GM23338 (cell line): ENCODE data around the gene MTERF4. TPM values are rescaled to one million over a fixed set of nuclear protein-coding genes. Genes with fewer than 3 reads are reported as not detected.

Experiments used
- CREB1 ChIP-seq: fragments of 250-450 bp; sonication (Bioruptor Pico); IDR thresholded peaks from 2 replicates; pipeline ENCODE4 v1.5.0; 2020; ENCODE audit warnings: low read depth, mild to moderate bottlenecking, moderate library complexity
- POLR2AphosphoS5 ChIP-seq: IDR thresholded peaks from 2 replicates; pipeline ENCODE4 v1.6.1; 2016; ENCODE audit warnings: antibody characterized with exemption, low read depth
- ZNF114 ChIP-seq: fragments of 250-450 bp; sonication (Bioruptor Pico); IDR thresholded peaks from 2 replicates; pipeline ENCODE4 v1.5.0; 2020; ENCODE audit warnings: mild to moderate bottlenecking, moderate library complexity
- ZNF331 ChIP-seq: fragments of 250-450 bp; sonication (Bioruptor Pico); IDR thresholded peaks from 2 replicates; pipeline ENCODE4 v1.5.0; 2020; ENCODE audit warnings: low read depth, mild to moderate bottlenecking, moderate library complexity
- polyA plus RNA-seq: library from polyadenylated mRNA; unstranded; fragments of >200 nt; fragmentation: Nextera tagmentation; extraction: Ambion mirVana; gene quantifications from 2 replicates; pipeline ENCODE4 v1.2.1, GENCODE V29; 2016
- total RNA-seq: library from RNA; depleted of rRNA; stranded (reverse); fragments of >200 nt; shearing (Covaris generic); gene quantifications from 2 replicates; pipeline ENCODE4 v1.2.3, GENCODE V29; 2014
- TF ChIP-seq, protein P1 (sequence below): IDR thresholded peaks from one replicate; pipeline ENCODE4 v1.6.1; 2018; ENCODE audit warnings: antibody characterized with exemption; ENCODE audit not compliant: unreplicated experiment
- TF ChIP-seq, protein P2 (sequence below): fragments of 250-450 bp; sonication (Bioruptor Pico); IDR thresholded peaks from 2 replicates; pipeline ENCODE4 v1.5.0; 2020; ENCODE audit warnings: mild to moderate bottlenecking, moderate library complexity

The MTERF4 gene
- total and polyA plus RNA-seq, 2 experiments from 2014 or later: 15.3 to 63.6 TPM

DNA sequence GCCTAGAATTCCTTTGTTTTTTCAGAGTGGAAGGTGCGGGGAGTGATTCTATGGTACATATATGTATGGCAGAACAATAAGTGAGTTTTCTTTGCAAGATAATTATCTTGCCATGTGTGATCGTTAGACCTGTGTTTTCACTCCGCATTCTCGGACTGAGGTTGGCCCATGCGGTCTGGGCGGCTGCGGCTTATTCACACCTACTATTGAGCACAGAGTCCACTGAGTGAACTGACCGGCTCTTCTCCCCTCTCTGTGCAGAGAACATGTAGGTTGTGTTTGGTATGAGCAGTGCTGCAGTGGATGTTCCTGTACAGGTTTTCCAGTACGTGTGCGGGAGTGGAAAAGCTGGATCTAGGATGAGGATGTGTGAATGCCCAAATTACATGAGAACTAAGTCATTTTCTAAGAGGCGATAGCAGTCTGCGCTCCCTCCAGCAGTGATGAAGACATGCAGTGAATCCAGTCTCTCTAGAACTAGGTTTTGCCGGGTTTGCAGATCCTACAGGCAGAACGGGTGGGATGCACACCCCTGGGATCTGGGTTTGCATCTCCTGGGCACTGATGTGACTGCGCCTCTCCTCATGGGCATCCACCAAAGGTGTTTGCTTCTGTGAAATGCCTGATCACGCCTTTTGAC, 27.1 kb downstream of the MTERF4 start (continued):
- TF ChIP-seq, protein P1, sequence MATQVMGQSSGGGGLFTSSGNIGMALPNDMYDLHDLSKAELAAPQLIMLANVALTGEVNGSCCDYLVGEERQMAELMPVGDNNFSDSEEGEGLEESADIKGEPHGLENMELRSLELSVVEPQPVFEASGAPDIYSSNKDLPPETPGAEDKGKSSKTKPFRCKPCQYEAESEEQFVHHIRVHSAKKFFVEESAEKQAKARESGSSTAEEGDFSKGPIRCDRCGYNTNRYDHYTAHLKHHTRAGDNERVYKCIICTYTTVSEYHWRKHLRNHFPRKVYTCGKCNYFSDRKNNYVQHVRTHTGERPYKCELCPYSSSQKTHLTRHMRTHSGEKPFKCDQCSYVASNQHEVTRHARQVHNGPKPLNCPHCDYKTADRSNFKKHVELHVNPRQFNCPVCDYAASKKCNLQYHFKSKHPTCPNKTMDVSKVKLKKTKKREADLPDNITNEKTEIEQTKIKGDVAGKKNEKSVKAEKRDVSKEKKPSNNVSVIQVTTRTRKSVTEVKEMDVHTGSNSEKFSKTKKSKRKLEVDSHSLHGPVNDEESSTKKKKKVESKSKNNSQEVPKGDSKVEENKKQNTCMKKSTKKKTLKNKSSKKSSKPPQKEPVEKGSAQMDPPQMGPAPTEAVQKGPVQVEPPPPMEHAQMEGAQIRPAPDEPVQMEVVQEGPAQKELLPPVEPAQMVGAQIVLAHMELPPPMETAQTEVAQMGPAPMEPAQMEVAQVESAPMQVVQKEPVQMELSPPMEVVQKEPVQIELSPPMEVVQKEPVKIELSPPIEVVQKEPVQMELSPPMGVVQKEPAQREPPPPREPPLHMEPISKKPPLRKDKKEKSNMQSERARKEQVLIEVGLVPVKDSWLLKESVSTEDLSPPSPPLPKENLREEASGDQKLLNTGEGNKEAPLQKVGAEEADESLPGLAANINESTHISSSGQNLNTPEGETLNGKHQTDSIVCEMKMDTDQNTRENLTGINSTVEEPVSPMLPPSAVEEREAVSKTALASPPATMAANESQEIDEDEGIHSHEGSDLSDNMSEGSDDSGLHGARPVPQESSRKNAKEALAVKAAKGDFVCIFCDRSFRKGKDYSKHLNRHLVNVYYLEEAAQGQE: no peak
- TF ChIP-seq CREB1 (CRISPR knock-in tag) (no peak), POLR2AphosphoS5 (no peak), ZNF331 (CRISPR knock-in tag) (no peak), ZNF114 (CRISPR knock-in tag) (no peak)
- TF ChIP-seq, protein P2, sequence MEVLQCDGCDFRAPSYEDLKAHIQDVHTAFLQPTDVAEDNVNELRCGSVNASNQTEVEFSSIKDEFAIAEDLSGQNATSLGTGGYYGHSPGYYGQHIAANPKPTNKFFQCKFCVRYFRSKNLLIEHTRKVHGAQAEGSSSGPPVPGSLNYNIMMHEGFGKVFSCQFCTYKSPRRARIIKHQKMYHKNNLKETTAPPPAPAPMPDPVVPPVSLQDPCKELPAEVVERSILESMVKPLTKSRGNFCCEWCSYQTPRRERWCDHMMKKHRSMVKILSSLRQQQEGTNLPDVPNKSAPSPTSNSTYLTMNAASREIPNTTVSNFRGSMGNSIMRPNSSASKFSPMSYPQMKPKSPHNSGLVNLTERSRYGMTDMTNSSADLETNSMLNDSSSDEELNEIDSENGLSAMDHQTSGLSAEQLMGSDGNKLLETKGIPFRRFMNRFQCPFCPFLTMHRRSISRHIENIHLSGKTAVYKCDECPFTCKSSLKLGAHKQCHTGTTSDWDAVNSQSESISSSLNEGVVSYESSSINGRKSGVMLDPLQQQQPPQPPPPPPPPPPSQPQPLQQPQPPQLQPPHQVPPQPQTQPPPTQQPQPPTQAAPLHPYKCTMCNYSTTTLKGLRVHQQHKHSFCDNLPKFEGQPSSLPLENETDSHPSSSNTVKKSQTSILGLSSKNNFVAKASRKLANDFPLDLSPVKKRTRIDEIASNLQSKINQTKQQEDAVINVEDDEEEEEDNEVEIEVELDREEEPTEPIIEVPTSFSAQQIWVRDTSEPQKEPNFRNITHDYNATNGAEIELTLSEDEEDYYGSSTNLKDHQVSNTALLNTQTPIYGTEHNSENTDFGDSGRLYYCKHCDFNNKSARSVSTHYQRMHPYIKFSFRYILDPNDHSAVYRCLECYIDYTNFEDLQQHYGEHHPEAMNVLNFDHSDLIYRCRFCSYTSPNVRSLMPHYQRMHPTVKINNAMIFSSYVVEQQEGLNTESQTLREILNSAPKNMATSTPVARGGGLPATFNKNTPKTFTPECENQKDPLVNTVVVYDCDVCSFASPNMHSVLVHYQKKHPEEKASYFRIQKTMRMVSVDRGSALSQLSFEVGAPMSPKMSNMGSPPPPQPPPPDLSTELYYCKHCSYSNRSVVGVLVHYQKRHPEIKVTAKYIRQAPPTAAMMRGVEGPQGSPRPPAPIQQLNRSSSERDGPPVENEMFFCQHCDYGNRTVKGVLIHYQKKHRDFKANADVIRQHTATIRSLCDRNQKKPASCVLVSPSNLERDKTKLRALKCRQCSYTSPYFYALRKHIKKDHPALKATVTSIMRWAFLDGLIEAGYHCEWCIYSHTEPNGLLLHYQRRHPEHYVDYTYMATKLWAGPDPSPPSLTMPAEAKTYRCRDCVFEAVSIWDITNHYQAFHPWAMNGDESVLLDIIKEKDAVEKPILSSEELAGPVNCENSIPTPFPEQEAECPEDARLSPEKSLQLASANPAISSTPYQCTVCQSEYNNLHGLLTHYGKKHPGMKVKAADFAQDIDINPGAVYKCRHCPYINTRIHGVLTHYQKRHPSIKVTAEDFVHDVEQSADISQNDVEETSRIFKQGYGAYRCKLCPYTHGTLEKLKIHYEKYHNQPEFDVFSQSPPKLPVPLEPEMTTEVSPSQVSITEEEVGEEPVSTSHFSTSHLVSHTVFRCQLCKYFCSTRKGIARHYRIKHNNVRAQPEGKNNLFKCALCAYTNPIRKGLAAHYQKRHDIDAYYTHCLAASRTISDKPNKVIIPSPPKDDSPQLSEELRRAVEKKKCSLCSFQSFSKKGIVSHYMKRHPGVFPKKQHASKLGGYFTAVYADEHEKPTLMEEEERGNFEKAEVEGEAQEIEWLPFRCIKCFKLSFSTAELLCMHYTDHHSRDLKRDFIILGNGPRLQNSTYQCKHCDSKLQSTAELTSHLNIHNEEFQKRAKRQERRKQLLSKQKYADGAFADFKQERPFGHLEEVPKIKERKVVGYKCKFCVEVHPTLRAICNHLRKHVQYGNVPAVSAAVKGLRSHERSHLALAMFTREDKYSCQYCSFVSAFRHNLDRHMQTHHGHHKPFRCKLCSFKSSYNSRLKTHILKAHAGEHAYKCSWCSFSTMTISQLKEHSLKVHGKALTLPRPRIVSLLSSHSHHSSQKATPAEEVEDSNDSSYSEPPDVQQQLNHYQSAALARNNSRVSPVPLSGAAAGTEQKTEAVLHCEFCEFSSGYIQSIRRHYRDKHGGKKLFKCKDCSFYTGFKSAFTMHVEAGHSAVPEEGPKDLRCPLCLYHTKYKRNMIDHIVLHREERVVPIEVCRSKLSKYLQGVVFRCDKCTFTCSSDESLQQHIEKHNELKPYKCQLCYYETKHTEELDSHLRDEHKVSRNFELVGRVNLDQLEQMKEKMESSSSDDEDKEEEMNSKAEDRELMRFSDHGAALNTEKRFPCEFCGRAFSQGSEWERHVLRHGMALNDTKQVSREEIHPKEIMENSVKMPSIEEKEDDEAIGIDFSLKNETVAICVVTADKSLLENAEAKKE (CRISPR knock-in tag): no peak
